Measurements from ENCODE around the gene COL17A1. TPM values are rescaled to one million over a fixed set of nuclear protein-coding genes. Genes with fewer than 3 reads are reported as not detected.

Gene COL17A1
- total and polyA plus RNA-seq, 9 of the 15 experiments (the other 6 are each of a cell fraction or from before 2014, with no cell fraction given), result not detected

DNA sequence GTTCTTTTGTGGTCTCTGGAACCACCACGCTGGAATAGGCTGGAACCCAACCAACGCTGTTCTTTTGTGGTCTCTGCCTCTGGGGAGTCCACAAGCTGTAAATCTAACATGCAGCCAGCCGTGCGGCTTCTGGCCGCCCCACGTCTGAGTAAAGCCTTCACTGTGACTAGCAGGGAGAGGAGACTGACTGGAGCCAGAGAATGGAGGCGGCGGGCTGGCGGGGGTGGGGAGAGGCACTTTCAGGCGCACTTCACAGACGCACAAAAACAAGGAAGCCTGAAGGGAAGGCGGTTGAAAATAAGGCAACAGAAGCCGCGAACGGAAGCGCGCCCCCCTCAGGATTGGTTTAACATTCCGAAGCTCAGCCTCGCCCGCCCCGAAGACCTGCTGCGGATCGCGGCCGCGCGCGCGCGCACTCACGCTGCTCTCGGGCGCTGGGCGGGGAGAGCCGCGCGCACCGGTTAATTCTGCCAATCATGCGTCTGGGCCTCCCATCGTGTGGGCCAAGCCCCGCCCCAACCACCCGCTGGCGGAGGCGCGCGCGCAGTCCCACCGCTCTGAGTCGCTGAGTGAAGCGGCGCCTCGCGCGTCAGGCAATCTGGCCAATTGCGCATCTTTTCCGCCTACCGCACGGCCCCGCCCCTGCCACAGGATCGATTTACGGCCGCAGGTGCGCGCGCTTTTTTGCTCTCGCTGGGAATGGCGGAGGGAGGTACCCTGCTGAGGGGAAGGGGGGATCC, 36.0 kb upstream of the COL17A1 start, which contains the start of gene SFR1 (continued):
- TF ChIP-seq CREB1 (IDR thresholded peaks at IDR 0.05) (peak; percentile 73), CREB1 (CRISPR knock-in tag; IDR thresholded peaks at IDR 0.05) (peak; percentile 76; the same call in 1 of the 2 replicates), DACH1 (IDR thresholded peaks at IDR 0.05; ENCODE audit: partially characterized antibody) (no peak), CXXC5 (CRISPR knock-in tag; IDR thresholded peaks at IDR 0.05) (peak; percentile 83), GABPB1 (CRISPR knock-in tag; IDR thresholded peaks at IDR 0.05) (peak; percentile 77), CREM (IDR thresholded peaks at IDR 0.05; ENCODE audit: low read depth) (peak; percentile 92), SETDB1 (IDR thresholded peaks at IDR 0.05; ENCODE audit: low read length) (no peak), BDP1 (IDR thresholded peaks at IDR 0.05; ENCODE audit: insufficient read depth, insufficient read length) (no peak), CTBP1 (IDR thresholded peaks at IDR 0.05; ENCODE audit: borderline replicate concordance) (peak; percentile 97), C11orf30 (IDR thresholded peaks at IDR 0.05; ENCODE audit: low read depth) (peak; percentile 57; the same call in 1 of the 2 replicates), FOXA1 (IDR thresholded peaks at IDR 0.05; ENCODE audit: borderline replicate concordance) (no peak), ZNF354B (CRISPR knock-in tag; IDR thresholded peaks at IDR 0.05) (no peak), NFIC (IDR thresholded peaks at IDR 0.05) (peak; percentile 19; the same call in 1 of the 2 replicates), ZFP36 (IDR thresholded peaks at IDR 0.05; ENCODE audit: low read depth, low read length, partially characterized antibody) (no peak)
- TF ChIP-seq, protein P1, sequence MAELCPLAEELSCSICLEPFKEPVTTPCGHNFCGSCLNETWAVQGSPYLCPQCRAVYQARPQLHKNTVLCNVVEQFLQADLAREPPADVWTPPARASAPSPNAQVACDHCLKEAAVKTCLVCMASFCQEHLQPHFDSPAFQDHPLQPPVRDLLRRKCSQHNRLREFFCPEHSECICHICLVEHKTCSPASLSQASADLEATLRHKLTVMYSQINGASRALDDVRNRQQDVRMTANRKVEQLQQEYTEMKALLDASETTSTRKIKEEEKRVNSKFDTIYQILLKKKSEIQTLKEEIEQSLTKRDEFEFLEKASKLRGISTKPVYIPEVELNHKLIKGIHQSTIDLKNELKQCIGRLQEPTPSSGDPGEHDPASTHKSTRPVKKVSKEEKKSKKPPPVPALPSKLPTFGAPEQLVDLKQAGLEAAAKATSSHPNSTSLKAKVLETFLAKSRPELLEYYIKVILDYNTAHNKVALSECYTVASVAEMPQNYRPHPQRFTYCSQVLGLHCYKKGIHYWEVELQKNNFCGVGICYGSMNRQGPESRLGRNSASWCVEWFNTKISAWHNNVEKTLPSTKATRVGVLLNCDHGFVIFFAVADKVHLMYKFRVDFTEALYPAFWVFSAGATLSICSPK (IDR thresholded peaks at IDR 0.05; ENCODE audit: borderline replicate concordance), result no peak
- TF ChIP-seq, protein P2, sequence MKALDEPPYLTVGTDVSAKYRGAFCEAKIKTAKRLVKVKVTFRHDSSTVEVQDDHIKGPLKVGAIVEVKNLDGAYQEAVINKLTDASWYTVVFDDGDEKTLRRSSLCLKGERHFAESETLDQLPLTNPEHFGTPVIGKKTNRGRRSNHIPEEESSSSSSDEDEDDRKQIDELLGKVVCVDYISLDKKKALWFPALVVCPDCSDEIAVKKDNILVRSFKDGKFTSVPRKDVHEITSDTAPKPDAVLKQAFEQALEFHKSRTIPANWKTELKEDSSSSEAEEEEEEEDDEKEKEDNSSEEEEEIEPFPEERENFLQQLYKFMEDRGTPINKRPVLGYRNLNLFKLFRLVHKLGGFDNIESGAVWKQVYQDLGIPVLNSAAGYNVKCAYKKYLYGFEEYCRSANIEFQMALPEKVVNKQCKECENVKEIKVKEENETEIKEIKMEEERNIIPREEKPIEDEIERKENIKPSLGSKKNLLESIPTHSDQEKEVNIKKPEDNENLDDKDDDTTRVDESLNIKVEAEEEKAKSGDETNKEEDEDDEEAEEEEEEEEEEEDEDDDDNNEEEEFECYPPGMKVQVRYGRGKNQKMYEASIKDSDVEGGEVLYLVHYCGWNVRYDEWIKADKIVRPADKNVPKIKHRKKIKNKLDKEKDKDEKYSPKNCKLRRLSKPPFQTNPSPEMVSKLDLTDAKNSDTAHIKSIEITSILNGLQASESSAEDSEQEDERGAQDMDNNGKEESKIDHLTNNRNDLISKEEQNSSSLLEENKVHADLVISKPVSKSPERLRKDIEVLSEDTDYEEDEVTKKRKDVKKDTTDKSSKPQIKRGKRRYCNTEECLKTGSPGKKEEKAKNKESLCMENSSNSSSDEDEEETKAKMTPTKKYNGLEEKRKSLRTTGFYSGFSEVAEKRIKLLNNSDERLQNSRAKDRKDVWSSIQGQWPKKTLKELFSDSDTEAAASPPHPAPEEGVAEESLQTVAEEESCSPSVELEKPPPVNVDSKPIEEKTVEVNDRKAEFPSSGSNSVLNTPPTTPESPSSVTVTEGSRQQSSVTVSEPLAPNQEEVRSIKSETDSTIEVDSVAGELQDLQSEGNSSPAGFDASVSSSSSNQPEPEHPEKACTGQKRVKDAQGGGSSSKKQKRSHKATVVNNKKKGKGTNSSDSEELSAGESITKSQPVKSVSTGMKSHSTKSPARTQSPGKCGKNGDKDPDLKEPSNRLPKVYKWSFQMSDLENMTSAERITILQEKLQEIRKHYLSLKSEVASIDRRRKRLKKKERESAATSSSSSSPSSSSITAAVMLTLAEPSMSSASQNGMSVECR (CRISPR knock-in tag; IDR thresholded peaks at IDR 0.05), result no peak; the same call in 1 of the 2 replicates
- TF ChIP-seq, protein P3, sequence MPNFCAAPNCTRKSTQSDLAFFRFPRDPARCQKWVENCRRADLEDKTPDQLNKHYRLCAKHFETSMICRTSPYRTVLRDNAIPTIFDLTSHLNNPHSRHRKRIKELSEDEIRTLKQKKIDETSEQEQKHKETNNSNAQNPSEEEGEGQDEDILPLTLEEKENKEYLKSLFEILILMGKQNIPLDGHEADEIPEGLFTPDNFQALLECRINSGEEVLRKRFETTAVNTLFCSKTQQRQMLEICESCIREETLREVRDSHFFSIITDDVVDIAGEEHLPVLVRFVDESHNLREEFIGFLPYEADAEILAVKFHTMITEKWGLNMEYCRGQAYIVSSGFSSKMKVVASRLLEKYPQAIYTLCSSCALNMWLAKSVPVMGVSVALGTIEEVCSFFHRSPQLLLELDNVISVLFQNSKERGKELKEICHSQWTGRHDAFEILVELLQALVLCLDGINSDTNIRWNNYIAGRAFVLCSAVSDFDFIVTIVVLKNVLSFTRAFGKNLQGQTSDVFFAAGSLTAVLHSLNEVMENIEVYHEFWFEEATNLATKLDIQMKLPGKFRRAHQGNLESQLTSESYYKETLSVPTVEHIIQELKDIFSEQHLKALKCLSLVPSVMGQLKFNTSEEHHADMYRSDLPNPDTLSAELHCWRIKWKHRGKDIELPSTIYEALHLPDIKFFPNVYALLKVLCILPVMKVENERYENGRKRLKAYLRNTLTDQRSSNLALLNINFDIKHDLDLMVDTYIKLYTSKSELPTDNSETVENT (CRISPR knock-in tag; IDR thresholded peaks at IDR 0.05), result no peak
- TF ChIP-seq, protein P4, sequence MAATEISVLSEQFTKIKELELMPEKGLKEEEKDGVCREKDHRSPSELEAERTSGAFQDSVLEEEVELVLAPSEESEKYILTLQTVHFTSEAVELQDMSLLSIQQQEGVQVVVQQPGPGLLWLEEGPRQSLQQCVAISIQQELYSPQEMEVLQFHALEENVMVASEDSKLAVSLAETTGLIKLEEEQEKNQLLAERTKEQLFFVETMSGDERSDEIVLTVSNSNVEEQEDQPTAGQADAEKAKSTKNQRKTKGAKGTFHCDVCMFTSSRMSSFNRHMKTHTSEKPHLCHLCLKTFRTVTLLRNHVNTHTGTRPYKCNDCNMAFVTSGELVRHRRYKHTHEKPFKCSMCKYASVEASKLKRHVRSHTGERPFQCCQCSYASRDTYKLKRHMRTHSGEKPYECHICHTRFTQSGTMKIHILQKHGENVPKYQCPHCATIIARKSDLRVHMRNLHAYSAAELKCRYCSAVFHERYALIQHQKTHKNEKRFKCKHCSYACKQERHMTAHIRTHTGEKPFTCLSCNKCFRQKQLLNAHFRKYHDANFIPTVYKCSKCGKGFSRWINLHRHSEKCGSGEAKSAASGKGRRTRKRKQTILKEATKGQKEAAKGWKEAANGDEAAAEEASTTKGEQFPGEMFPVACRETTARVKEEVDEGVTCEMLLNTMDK (IDR thresholded peaks at IDR 0.05; ENCODE audit: borderline replicate concordance, insufficient read depth, low read depth, low read length, poor library complexity, severe bottlenecking), result peak; percentile 93
